Mesendoderm (in vitro differentiated cells): Measurements from ENCODE around the gene ARID3A.

Source experiments
- DNase-seq: peaks from one replicate; pipeline ENCODE4 v3.0.0; 2013
- H2AK5ac ChIP-seq: 2 replicates; pipeline ENCODE4 v1.6.1; 2013; ENCODE audit warnings: low read length, inconsistent platforms
- H2BK120ac ChIP-seq: 2 replicates; pipeline ENCODE4 v1.6.1; 2013; ENCODE audit warnings: low read depth, mild to moderate bottlenecking, low read length, moderate library complexity, mixed read lengths
- H2BK15ac ChIP-seq: replicated peaks from 2 replicates; pipeline ENCODE4 v1.6.1; 2013; ENCODE audit warnings: low read depth, mild to moderate bottlenecking, moderate library complexity
- H2BK5ac ChIP-seq: 2 replicates; pipeline ENCODE4 v1.6.1; 2013; ENCODE audit warnings: low read length, inconsistent platforms
- H3K18ac ChIP-seq: 2 replicates; pipeline ENCODE4 v1.6.1; 2013; ENCODE audit warnings: mild to moderate bottlenecking, low read length, mixed read lengths
- H3K23ac ChIP-seq: one replicate; pipeline ENCODE4 v1.6.1; 2013; ENCODE audit warnings: low read length
- H3K27ac ChIP-seq: 2 replicates; pipeline ENCODE4 v1.5.1; 2013; ENCODE audit warnings: low read depth, mild to moderate bottlenecking, inconsistent platforms, low read length, moderate library complexity
- H3K27me3 ChIP-seq: 2 replicates; pipeline ENCODE4 v1.6.1; 2013; ENCODE audit warnings: low read length, control low read depth, mild to moderate bottlenecking, inconsistent platforms; ENCODE audit not compliant: insufficient read depth, poor library complexity
- H3K36me3 ChIP-seq: 2 replicates; pipeline ENCODE4 v1.6.1; 2013; ENCODE audit warnings: low read length, inconsistent platforms; ENCODE audit not compliant: control insufficient read depth, insufficient read depth
- H3K4ac ChIP-seq: one replicate; pipeline ENCODE4 v1.6.1; 2013; ENCODE audit warnings: low read depth, mild to moderate bottlenecking, low read length, moderate library complexity
- H3K4me1 ChIP-seq: 2 replicates; pipeline ENCODE4 v1.6.1; 2013; ENCODE audit warnings: low read depth, low read length, inconsistent platforms; ENCODE audit not compliant: control insufficient read depth
- H3K4me2 ChIP-seq: 2 replicates; pipeline ENCODE4 v1.6.1; 2013; ENCODE audit warnings: low read length
- H3K4me3 ChIP-seq: 2 replicates; pipeline ENCODE4 v1.5.1; 2013; ENCODE audit warnings: mild to moderate bottlenecking, low read length
- H3K56ac ChIP-seq: one replicate; pipeline ENCODE4 v1.6.1; 2013; ENCODE audit warnings: low read length
- H3K79me1 ChIP-seq: 2 replicates; pipeline ENCODE4 v1.6.1; 2013; ENCODE audit warnings: low read length, inconsistent platforms
- H3K79me2 ChIP-seq: 2 replicates; pipeline ENCODE4 v1.6.1; 2013; ENCODE audit warnings: mild to moderate bottlenecking, low read length; ENCODE audit not compliant: control insufficient read depth, insufficient read depth
- H3K9ac ChIP-seq: 2 replicates; pipeline ENCODE4 v1.6.1; 2013; ENCODE audit warnings: low read length, inconsistent platforms
- H4K5ac ChIP-seq: one replicate; pipeline ENCODE4 v1.6.1; 2013; ENCODE audit warnings: low read length
- H4K8ac ChIP-seq: one replicate; pipeline ENCODE4 v1.6.1; 2013; ENCODE audit warnings: low read depth, mild to moderate bottlenecking, control low read depth, low read length, moderate library complexity
- WGBS: extraction: QIAGEN DNeasy Blood & Tissue Kit; methylation state at CpG from one replicate; pipeline ENCODE4 v1.1.7; 2013; ENCODE audit warnings: low lambda C conversion rate, missing lambda C conversion rate; ENCODE audit not compliant: insufficient coverage; ENCODE audit errors: extremely low coverage; 5-methylcytosine and 5-hydroxymethylcytosine counted together

ARID3A gene

GRCh38 chr19:958967-959855 lies 33.4 kb downstream of the ARID3A start:
- Histone ChIP-seq H3K18ac (no peak overlapping the region), H3K4me1 (peaks cover 20% of the 10 kb centered on the region), H4K5ac (no peak overlapping the region), H2BK5ac (no peak overlapping the region), H3K27ac (no peak overlapping the region), H3K79me2 (peaks cover 24% of the 10 kb centered on the region), H3K23ac (no peak overlapping the region), H3K4me2 (no peak overlapping the region), H3K4ac (no peak overlapping the region), H2BK15ac (no peak overlapping the region), H3K36me3 (peaks cover 7% of the 10 kb centered on the region), H3K79me1 (peaks cover 18% of the 10 kb centered on the region), H2BK120ac (no peak overlapping the region), H4K8ac (no peak overlapping the region), H3K9ac (no peak overlapping the region), H2AK5ac (no peak overlapping the region), H3K4me3 (no peak overlapping the region), H3K56ac (peak overlapping the region; percentile 42), H3K27me3 (no peaks in the 10 kb centered on the region)
- no CpG with 5 or more reads among the region's 36 CpGs for WGBS
- peak; percentile 36 for DNase-seq

- no peak overlapping the region for H2BK15ac ChIP-seq
- no CpG with 5 or more reads among the region's 12 CpGs for WGBS
- DNase-seq = peak; percentile 84
Observed at GRCh38 chr19:960020-960419, 34.2 kb downstream of the ARID3A start.

GRCh38 chr19:960601-960938 lies 34.7 kb downstream of the ARID3A start:
- WGBS = no CpG with 5 or more reads among the region's 8 CpGs
- H3K79me1 ChIP-seq = peaks cover 16% of the 10 kb centered on the region
- H3K23ac ChIP-seq = no peak overlapping the region
- no peak overlapping the region for H3K56ac ChIP-seq
- no peak overlapping the region for H2BK5ac ChIP-seq
- H3K27ac ChIP-seq = no peak overlapping the region
- no peak overlapping the region for H2AK5ac ChIP-seq
- peaks cover 15% of the 10 kb centered on the region for H3K79me2 ChIP-seq
- no peak overlapping the region for H3K4me2 ChIP-seq
- H3K4me1 ChIP-seq = peaks cover 10% of the 10 kb centered on the region
- H2BK15ac ChIP-seq = no peak overlapping the region
- H4K8ac ChIP-seq = no peak overlapping the region
- H4K5ac ChIP-seq = no peak overlapping the region
- H3K36me3 ChIP-seq = peaks cover 11% of the 10 kb centered on the region
- no peak overlapping the region for H3K18ac ChIP-seq
- no peak overlapping the region for H2BK120ac ChIP-seq
- H3K4ac ChIP-seq = no peak overlapping the region
- no peak for DNase-seq
- H3K4me3 ChIP-seq = no peak overlapping the region
- H3K9ac ChIP-seq = no peak overlapping the region
- H3K27me3 ChIP-seq = no peaks in the 10 kb centered on the region

More at GRCh38 chr19:960020-960419, 34.2 kb downstream of the ARID3A start:
- Histone ChIP-seq H2AK5ac (no peak overlapping the region), H3K79me2 (peaks cover 21% of the 10 kb centered on the region), H2BK120ac (no peak overlapping the region), H4K8ac (no peak overlapping the region), H3K4me3 (no peak overlapping the region), H3K18ac (no peak overlapping the region), H3K27ac (no peak overlapping the region), H3K79me1 (peaks cover 18% of the 10 kb centered on the region), H3K9ac (no peak overlapping the region), H3K4me1 (peaks cover 16% of the 10 kb centered on the region), H4K5ac (no peak overlapping the region), H2BK5ac (no peak overlapping the region), H3K23ac (no peak overlapping the region), H3K36me3 (peaks cover 8% of the 10 kb centered on the region), H3K4ac (no peak overlapping the region), H3K4me2 (no peak overlapping the region), H3K27me3 (no peaks in the 10 kb centered on the region), H3K56ac (no peak overlapping the region)

GRCh38 chr19:961866-962620 lies 36.2 kb downstream of the ARID3A start:
- Histone ChIP-seq H3K36me3 (peaks cover 15% of the 10 kb centered on the region), H2BK15ac (no peak overlapping the region), H4K8ac (no peak overlapping the region), H4K5ac (no peak overlapping the region), H3K4me1 (no peaks in the 10 kb centered on the region), H3K4ac (no peak overlapping the region), H2AK5ac (no peak overlapping the region), H3K79me2 (peaks cover 8% of the 10 kb centered on the region), H3K18ac (no peak overlapping the region), H3K4me2 (no peak overlapping the region), H3K9ac (no peak overlapping the region), H3K23ac (no peak overlapping the region), H2BK5ac (no peak overlapping the region), H3K56ac (no peak overlapping the region), H2BK120ac (no peak overlapping the region), H3K79me1 (peaks cover 11% of the 10 kb centered on the region), H3K4me3 (no peak overlapping the region), H3K27me3 (no peaks in the 10 kb centered on the region), H3K27ac (no peak overlapping the region)
- no peak for DNase-seq
- whole genome bisulfite sequencing = no CpG with 5 or more reads among the region's 14 CpGs

- Histone ChIP-seq H3K27me3 (no peaks in the 10 kb centered on the region), H3K4me2 (no peak overlapping the region), H3K4me1 (no peaks in the 10 kb centered on the region), H2BK120ac (no peak overlapping the region), H3K4me3 (no peak overlapping the region), H2BK5ac (no peak overlapping the region), H3K27ac (no peak overlapping the region), H3K23ac (no peak overlapping the region), H3K9ac (no peak overlapping the region), H3K56ac (no peak overlapping the region), H3K18ac (no peak overlapping the region), H3K36me3 (peaks cover 15% of the 10 kb centered on the region), H3K4ac (no peak overlapping the region), H2BK15ac (no peak overlapping the region), H4K8ac (no peak overlapping the region), H4K5ac (no peak overlapping the region), H3K79me1 (peaks cover 8% of the 10 kb centered on the region), H3K79me2 (peaks cover 4% of the 10 kb centered on the region), H2AK5ac (no peak overlapping the region)
- WGBS = no CpG with 5 or more reads among the region's 31 CpGs
- DNase-seq = no peak
Observed at GRCh38 chr19:962683-963400, 37.0 kb downstream of the ARID3A start.
